ENCODE results near the gene IL1A. TPM values are rescaled to one million over a fixed set of nuclear protein-coding genes. Genes with fewer than 3 reads are reported as not detected.

The IL1A gene
- total and polyA plus RNA-seq, 9 of the 15 experiments (the other 6 are each of a cell fraction or from before 2014, with no cell fraction given) = 0.03 to 0.27 (median 0.14) TPM; not detected in 2

- TF ChIP-seq OTX1 (CRISPR knock-in tag; IDR thresholded peaks at IDR 0.05) (0 out of 2 replicates have a peak, but pooled peaks have one; percentile 48), RCOR1 (IDR thresholded peaks at IDR 0.05; ENCODE audit: borderline replicate concordance in 1 of 2, low read depth in 2 of 2, low read length in 2 of 2) (peak in 1 of 2 experiments; percentile 69; a peak in 1 of 4 replicates), HDAC1 (IDR thresholded peaks at IDR 0.05) (peak in 1 of 2 experiments; percentile 73; a peak in 2 of 4 replicates), MTA3 (IDR thresholded peaks at IDR 0.05; ENCODE audit: borderline replicate concordance) (no peak), HDAC2 (IDR thresholded peaks at IDR 0.05) (0 out of 2 replicates have a peak, but pooled peaks have one; percentile 57), SETDB1 (IDR thresholded peaks at IDR 0.05; ENCODE audit: low read length) (no peak), RBM25 (IDR thresholded peaks at IDR 0.05; ENCODE audit: low read depth, low read length, severe bottlenecking) (no peak), ZNF239 (CRISPR knock-in tag; IDR thresholded peaks at IDR 0.05) (peak; percentile 28; the same call in 1 of the 2 replicates), TEAD2 (tag; IDR thresholded peaks at IDR 0.05) (0 out of 2 replicates have a peak, but pooled peaks have one; percentile 10), ELF4 (CRISPR knock-in tag; IDR thresholded peaks at IDR 0.05) (peak; percentile 72)
- TF ChIP-seq, protein P1, sequence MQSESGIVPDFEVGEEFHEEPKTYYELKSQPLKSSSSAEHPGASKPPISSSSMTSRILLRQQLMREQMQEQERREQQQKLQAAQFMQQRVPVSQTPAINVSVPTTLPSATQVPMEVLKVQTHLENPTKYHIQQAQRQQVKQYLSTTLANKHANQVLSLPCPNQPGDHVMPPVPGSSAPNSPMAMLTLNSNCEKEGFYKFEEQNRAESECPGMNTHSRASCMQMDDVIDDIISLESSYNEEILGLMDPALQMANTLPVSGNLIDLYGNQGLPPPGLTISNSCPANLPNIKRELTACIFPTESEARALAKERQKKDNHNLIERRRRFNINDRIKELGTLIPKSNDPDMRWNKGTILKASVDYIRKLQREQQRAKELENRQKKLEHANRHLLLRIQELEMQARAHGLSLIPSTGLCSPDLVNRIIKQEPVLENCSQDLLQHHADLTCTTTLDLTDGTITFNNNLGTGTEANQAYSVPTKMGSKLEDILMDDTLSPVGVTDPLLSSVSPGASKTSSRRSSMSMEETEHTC (IDR thresholded peaks at IDR 0.05) = 0 out of 2 replicates have a peak, but pooled peaks have one; percentile 26
Observed at GRCh38 chr2:112788653-112789052, 4.4 kb upstream of the IL1A start (continued).

All from K562 (cell line).